Heart left ventricle (tissue), 16 donors: ENCODE results near the gene PIGS. TPM values are rescaled to one million over a fixed set of nuclear protein-coding genes. Genes with fewer than 3 reads are reported as not detected.
A peak's percentile ranks its signal among the peaks of the same experiment; 100 is the strongest.

Source experiments
- ATAC-seq, 4 donors: fragments of 200-7000 bp; cut with Tn5 transposase; one replicate each; pipeline ENCODE4 v1.9.1; 2020 to 2022; ENCODE audit warnings: moderate library complexity in 4 of 4, mild to moderate bottlenecking in 3 of 4, moderate number of reproducible peaks in 1 of 4
- DNase-seq, 5 donors: peaks; one replicate each; pipeline ENCODE4 v3.0.0-alpha.2; 2020
- H3K27ac ChIP-seq, 12 donors: fragments of 200-600 bp; sonication (generic) in 4 of 12; one replicate each; pipeline versions ENCODE4 v1.5.0 to v1.8.0; 2016 to 2022; ENCODE audit warnings: mild to moderate bottlenecking in 2 of 12
- H3K27me3 ChIP-seq, 9 donors: fragments of 200-600 bp; sonication (generic) in 2 of 9; one replicate each; pipeline versions ENCODE4 v1.5.1 to v1.8.0; 2016 to 2022; ENCODE audit warnings: mild to moderate bottlenecking in 3 of 9
- H3K36me3 ChIP-seq, 9 donors: fragments of 200-600 bp; sonication (generic) in 2 of 9; one replicate each; pipeline versions ENCODE4 v1.5.0 to v1.8.0; 2018 to 2022; ENCODE audit warnings: mild to moderate bottlenecking in 2 of 9
- H3K4me1 ChIP-seq, 12 donors: fragments of 200-600 bp; sonication (generic) in 4 of 12; one replicate each; pipeline versions ENCODE4 v1.5.0 to v1.8.0; 2016 to 2022; ENCODE audit warnings: mild to moderate bottlenecking in 3 of 12
- H3K4me3 ChIP-seq, 12 donors: fragments of 200-600 bp; sonication (generic) in 4 of 12; one replicate each; pipeline versions ENCODE4 v1.5.0 to v1.8.0; 2017 to 2022; ENCODE audit warnings: mild to moderate bottlenecking in 9 of 12, moderate library complexity in 4 of 12
- H3K9me3 ChIP-seq, 12 donors: fragments of 200-600 bp; sonication (generic) in 4 of 12; one replicate each; pipeline versions ENCODE4 v1.5.0 to v1.8.0; 2016 to 2022; ENCODE audit warnings: mild to moderate bottlenecking in 1 of 12
- POLR2A ChIP-seq, 2 donors: fragments of 450-650 bp; IDR thresholded peaks; one replicate each; pipeline ENCODE4 v1.6.1; 2017; ENCODE audit warnings: antibody characterized with exemption in 2 of 2, mild to moderate bottlenecking in 2 of 2, moderate library complexity in 2 of 2
- WGBS, 4 donors: extraction: QIAGEN DNeasy Blood & Tissue Kit in 2 of 4; methylation state at CpG; one replicate each; pipeline versions ENCODE4 v1.1.5 to v1.1.7; 2013 to 2018; 5-methylcytosine and 5-hydroxymethylcytosine counted together
- intact Hi-C, 10 donors: fragments of 100-400 bp; cut with DNase I; formaldehyde crosslinking; loops; one replicate each; pipeline versions ENCODE4 v1.11.1 to v1.14.2; 2022
- polyA plus RNA-seq, 2 donors: library from polyadenylated mRNA; stranded (reverse); fragments of 200-250 nt; gene quantifications; one replicate each; pipeline ENCODE4 v1.2.3, GENCODE V29; 2013
- total RNA-seq, 9 donors: library from RNA; depleted of rRNA in 2 of 9; stranded (reverse); fragments of >200 nt in 2 of 9; fragmentation: NEBNext Ultra II Directional in 3 of 9; extraction: Animal tissue kit (Norgen Biotek cat#: 25700) in 3 of 9; gene quantifications; one replicate each; pipeline versions ENCODE4 v1.1.0 to v1.2.4, GENCODE V29; 2016 to 2023
- TF ChIP-seq, protein P1 (sequence below), 12 donors: fragments of 200-600 bp; sonication (generic) in 4 of 12; IDR thresholded peaks; one replicate each; pipeline versions ENCODE4 v1.5.0 to v1.8.0; 2018 to 2022; ENCODE audit warnings: antibody characterized with exemption in 12 of 12, mild to moderate bottlenecking in 5 of 12
- donor health status: ischemic (EF 13 %, LVEDD 7.1; RV severe dilation, severe dysfunction).
- donor health status: healthy with polysubstance abuse.
- donor health status: DM: no; HTN: yes; CAD: no.
- donor health status: DM: no; HTN: no; CAD: no.
- donor health status: ischemic (EF 25% LVEDD 6.9; RV normal size, moderate dysfunction).
- donor health status: ischemic (EF 25% LVEDD 5.7; RV mildly dilated, moderate dysfunction).
- donor health status: healthy.
- donor health status: DM: yes; HTN: yes; CAD: no.
- donor health status: ischemic (EF 35%, LVEDD 5.7; RV mildly dilated, moderate dysfunction).
- donor health status: nonischemic (EF 11% LVEDD 7.7; RV severe dilation, severe dysfunction).
- donor health status: DM: yes; HTN: yes; CAD: no.
- donor health status: PGD.
- donor health status: ischemic (EF 29% LVEDD 5.4; RV normal size, mild dysfunction).
- donor health status: nonischemic (EF 23%, LVEDD 6.1; RV moderate dilation, normal function).

Gene PIGS
- total and polyA plus RNA-seq, 11 donors, result 10.4 to 88.4 (median 55.1) TPM

DNA sequence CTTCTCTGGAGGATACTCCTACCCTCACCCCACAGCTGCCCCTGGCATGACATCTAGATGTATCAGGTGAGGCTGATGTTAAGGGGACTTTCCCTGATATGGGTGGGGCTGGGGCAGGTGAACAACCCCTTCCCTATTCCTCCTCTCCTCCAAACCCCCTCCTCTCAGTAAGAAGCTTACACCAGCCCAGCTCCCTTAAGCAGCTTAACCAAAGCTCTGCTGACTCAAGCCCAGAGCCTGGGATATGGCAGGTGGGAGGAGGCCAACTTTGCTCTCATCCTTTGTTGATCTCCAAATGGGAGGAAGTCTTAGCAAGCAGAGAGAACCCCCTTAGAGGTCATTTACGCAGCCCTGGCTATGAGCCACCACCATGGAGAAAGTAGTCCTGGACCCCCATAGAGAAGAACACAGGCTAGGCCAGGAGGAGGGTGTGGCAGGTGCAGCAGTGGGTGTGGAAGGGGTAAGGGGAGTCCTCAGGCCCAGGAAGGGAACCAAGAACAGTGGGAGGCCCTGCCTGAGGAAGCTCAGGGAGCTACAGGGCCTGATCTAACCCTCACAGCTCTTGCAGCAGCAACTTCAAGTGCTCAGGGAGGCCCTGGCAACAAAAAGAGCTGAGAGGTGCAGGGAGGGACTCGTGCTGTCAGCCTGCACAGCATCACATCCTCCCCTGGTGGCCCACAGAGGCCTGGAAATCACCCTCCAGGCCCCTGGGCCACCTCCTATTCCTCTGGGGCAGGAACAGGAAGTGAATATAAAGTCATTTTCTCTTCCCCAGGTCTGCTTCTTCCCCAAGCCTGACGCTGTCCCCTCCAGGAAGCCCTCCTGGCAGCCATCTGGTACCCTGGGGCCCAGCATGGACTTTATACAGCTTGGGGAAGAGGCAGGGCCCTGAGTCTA, 21.8 kb downstream of the PIGS start:
- intact Hi-C loops, result loop anchor here in 9 of 10 donors (1.0 to 10.0 kb wide), 6 partner anchors 25 to 65 kb away; partner anchors contain the start of gene RSKR (in 6 of the 9)
- peaks cover 0 to 50% (median 15%) of the 10 kb centered on the region in 12 donors for H3K4me1 ChIP-seq
- ATAC-seq (no peak), DNase-seq (peak in 1 of 5 donors; percentile 46)
- H3K4me3 ChIP-seq, result no peak overlapping the region
- H3K27me3 ChIP-seq, result no peaks in the 10 kb centered on the region
- H3K27ac ChIP-seq, result peak overlapping the region in 1 of 12 donors; percentile 66
- 65 to 75% (median 70%) methylated on average over 3 of the region's 3 CpGs for WGBS, 4 donors
- H3K36me3 ChIP-seq, result peaks cover 0 to 26% (median 19%) of the 10 kb centered on the region in 9 donors
- H3K9me3 ChIP-seq, result no peaks in the 10 kb centered on the region
- TF ChIP-seq, protein P1, sequence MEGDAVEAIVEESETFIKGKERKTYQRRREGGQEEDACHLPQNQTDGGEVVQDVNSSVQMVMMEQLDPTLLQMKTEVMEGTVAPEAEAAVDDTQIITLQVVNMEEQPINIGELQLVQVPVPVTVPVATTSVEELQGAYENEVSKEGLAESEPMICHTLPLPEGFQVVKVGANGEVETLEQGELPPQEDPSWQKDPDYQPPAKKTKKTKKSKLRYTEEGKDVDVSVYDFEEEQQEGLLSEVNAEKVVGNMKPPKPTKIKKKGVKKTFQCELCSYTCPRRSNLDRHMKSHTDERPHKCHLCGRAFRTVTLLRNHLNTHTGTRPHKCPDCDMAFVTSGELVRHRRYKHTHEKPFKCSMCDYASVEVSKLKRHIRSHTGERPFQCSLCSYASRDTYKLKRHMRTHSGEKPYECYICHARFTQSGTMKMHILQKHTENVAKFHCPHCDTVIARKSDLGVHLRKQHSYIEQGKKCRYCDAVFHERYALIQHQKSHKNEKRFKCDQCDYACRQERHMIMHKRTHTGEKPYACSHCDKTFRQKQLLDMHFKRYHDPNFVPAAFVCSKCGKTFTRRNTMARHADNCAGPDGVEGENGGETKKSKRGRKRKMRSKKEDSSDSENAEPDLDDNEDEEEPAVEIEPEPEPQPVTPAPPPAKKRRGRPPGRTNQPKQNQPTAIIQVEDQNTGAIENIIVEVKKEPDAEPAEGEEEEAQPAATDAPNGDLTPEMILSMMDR (IDR thresholded peaks at IDR 0.05), result no peak
- no peak for TF ChIP-seq POLR2A (IDR thresholded peaks at IDR 0.05)

DNA sequence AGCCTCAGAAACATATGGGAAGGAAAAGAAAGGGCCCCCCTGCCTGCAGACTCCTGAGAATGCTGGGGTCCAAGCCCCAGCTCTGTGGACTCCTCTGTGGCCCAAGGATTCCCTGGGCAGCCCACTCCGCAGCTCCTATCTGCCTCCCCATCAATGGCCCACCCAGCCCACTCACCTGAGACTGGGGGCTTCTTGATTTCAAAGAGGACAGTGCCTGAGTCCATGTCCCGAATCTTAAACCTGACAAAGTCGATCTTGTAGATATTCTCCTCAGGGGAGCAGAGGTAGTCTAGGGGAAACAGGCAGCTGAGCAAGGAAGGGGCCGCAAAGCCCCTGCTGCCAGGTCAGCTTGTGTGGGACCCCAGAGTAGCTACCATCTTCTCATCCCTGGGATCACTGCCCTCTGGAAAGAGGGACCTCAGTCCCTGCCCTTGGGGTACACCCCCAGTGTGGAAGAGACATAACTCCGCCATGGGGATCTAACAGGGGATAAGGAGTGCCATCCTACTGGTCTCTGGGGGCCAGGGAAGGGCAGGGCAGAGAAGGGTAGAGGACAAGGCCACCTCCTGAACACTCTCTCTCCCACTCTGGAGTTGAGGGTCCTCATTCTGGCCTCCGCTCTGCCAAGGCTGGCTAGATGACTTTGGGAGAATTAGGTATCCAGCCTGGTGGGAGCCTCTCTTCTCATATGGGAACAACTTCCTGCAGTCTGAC, 22.8 kb downstream of the PIGS start:
- H3K27me3 ChIP-seq, result no peaks in the 10 kb centered on the region
- DNase-seq (peak in 1 of 5 donors; percentile 14), ATAC-seq (no peak)
- peaks cover 0 to 17% (median 10%) of the 10 kb centered on the region in 9 donors for H3K36me3 ChIP-seq
- H3K9me3 ChIP-seq, result no peaks in the 10 kb centered on the region
- H3K27ac ChIP-seq, result peak overlapping the region in 1 of 12 donors; percentile 84
- H3K4me3 ChIP-seq, result no peak overlapping the region
- no peak for TF ChIP-seq POLR2A (IDR thresholded peaks at IDR 0.05)
- TF ChIP-seq, protein P1 (IDR thresholded peaks at IDR 0.05), result peak in 1 of 12 donors; percentile 4
- H3K4me1 ChIP-seq, result peaks cover 0 to 50% (median 15%) of the 10 kb centered on the region in 12 donors
- 82 to 94% (median 89%) methylated on average over 5 to 6 of the region's 6 CpGs for WGBS, 4 donors
- intact Hi-C loops, result loop anchor here in 7 of 10 donors (1.0 to 10.0 kb wide), 6 partner anchors 26 to 66 kb away; partner anchors contain the start of gene RSKR (in 4 of the 7)

DNA sequence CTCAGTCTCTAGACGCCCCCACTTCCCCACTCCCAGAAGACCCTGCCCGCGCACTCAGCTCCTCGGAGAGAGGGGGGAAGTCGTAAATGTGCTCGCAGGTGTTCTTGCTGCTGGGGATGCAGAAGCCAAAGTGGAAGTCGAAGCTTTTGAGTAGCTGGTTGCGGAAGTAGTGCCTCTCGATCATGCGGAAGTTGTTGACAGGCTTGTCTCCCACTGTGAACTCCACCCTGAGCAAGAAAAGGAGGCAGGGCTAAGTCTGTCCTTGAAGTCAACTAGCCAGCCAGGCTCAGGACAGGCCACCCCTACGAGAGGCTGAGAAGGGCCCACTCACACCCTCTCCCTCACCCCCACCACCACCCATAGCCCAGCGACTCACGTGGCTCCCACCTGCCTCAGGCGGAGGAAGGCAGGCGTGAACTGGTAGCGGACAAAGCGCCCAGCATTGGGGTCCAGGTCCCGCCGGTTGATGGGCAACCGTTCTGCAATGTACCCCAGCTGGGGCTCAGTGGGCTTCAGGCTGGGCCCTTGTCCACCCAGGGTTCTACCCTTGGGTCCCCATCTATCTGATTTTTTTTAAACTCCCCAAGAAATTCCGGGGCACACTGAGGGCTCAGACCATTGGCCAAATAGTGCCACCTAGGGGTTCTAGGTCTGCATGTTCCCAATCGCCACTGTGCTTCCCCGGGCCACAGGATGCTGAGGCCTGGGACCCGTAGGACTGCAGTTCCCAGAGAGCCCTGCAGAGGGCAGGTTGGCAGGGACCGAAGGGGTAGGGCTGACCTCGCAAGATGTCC, 23.5 kb downstream of the PIGS start:
- WGBS, 4 donors, result 71 to 85% (median 73%) methylated on average over 24 to 26 of the region's 26 CpGs
- H3K36me3 ChIP-seq, result peaks cover 0 to 12% (median 6%) of the 10 kb centered on the region in 9 donors
- TF ChIP-seq POLR2A (IDR thresholded peaks at IDR 0.05), result no peak
- TF ChIP-seq, protein P1 (IDR thresholded peaks at IDR 0.05), result peak; percentile 76 to 94 (median 84)
- no peaks in the 10 kb centered on the region for H3K27me3 ChIP-seq
- intact Hi-C loops, result loop anchor here in 7 of 10 donors (1.0 to 10.0 kb wide), 6 partner anchors 27 to 67 kb away; partner anchors contain the start of gene RSKR (in 4 of the 7)
- peaks cover 0 to 47% (median 11%) of the 10 kb centered on the region in 12 donors for H3K4me1 ChIP-seq
- peak overlapping the region in 1 of 12 donors; percentile 17 for H3K4me3 ChIP-seq
- H3K9me3 ChIP-seq, result no peaks in the 10 kb centered on the region
- ATAC-seq, result peak; percentile 59 to 73 (median 66)
- peak overlapping the region in 1 of 12 donors; percentile 84 for H3K27ac ChIP-seq
- peak; percentile 70 to 86 (median 76) for DNase-seq
